ENCODE measurements around the gene CDC37.

CDC37 gene

DNA sequence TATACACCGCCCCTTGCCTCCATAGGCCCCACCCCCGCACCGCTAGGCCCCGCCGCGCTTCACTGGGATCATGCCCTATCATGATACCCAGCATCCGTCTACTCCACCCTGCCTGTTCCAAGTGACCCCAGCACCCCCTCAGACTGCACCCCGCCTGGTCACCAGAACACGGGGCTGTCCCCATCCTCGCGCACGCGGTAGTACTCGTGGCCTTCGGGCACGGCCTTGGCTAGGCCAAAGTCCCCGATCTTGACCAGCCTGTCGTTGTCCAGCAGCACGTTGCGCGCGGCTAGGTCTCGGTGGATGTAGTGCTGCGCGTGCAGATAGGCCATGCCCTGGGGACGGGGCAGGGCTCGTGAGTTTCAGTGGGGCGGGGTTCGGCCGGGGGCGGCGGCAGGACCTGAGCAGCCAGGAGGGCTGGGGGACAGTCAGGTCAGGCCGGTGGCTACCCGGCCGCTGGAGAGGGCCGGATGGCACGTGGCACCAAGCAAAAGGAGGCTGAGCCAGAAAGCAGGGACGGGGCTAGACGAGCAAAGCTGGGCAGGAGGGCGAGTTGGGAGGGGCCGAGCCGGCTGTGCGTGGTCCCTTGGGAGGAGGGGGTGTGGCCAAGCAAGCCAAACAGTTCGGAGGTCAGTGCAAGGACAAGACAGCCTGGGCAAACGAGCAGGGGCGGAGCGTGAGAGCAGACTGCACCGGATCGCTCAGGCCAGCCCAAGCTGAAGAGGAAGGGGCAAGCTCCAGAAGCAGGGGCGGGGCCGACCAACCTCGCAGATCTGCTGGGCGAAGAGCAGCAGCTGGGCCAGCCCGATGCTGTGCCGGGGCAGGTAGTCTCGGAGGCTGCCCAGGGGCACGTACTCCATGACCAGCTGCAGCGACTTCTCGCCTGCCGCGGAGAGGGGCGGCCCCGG, 50.3 kb downstream of the CDC37 start:
- DNase-seq (ENCODE audit: low spot score), result no peak

DNA sequence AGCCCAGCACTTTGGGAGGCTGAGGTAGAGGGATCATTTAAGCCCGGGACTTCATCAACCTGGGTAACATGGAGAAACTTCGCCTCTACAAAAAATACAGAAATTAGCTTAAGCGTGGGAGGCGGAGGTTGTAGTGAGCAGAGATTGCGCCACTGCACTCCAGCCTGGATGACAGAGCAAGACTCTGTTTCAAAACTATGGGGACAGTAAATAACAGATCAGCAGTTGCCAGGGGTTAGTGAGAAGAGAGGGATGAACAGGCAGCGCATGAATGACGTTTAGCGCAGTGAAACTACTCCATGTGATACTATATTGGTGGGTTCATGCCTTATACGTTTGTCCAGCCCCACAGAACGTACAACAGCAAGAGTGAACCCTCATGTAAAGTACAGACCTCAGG, 56.8 kb downstream of the CDC37 start:
- DNase-seq (ENCODE audit: low spot score), result no peak

DNA sequence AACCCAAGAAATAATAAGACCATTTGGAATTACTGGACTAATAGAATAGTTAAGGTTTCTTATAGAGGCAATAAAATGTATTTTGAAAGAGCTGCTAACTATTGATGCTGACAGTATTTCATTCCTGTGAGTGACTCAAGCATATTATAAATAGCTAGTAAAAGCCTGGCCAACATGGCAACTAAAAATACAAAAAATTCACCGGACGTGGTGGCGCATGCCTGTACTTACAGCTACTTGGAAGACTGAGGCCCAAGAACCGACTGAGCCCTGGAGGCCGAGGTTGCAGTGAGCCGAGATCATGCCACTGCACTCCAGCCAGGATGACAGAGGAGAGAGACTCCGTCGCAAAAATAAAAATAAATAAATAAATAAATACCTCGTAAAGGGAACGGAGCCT, 58.6 kb downstream of the CDC37 start:
- no peak for DNase-seq (ENCODE audit: low spot score)

DNA sequence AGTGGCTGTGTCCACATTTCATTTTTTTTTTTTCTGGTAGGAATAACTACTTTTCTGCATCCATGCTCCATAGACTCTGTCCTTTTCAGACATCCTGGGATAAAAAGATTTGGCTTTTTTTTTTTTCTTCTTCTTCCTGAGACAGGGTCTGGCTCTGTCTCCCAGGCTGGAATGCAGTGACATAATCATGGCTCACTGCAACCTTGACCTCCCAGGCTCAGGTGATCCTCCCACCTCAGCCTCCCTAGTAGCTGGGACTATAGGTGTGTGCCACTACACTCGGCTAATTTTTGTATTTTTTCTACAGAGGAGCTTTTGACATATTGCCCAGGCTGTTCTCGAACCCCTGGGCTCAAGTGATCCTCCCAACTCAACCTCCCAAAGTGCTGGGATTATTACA, 59.8 kb downstream of the CDC37 start:
- DNase-seq (ENCODE audit: low spot score), result no peak

All from COLO829 (cell line).